Stomach (tissue), 9 donors: ENCODE measurements around the gene GABARAP. TPM values are rescaled to one million over a fixed set of nuclear protein-coding genes. Genes with fewer than 3 reads are reported as not detected.

Source experiments
- DNase-seq, 2 donors: peaks; one replicate each; pipeline versions ENCODE4 v3.0.0 to v3.0.0-alpha.2; 2013 to 2019
- H3K27ac ChIP-seq, 5 donors: fragments of 200-600 bp in 4 of 5; sonication (generic) in 4 of 5; one replicate each; pipeline ENCODE4 v1.5.1; 2013 to 2019; ENCODE audit warnings: mild to moderate bottlenecking in 1 of 5, moderate library complexity in 1 of 5
- H3K27me3 ChIP-seq, 3 donors: fragments of 200-600 bp; sonication (generic); one replicate each; pipeline ENCODE4 v1.5.1; 2017 to 2019; ENCODE audit warnings: mixed run types in 1 of 3
- H3K36me3 ChIP-seq, 4 donors: fragments of 200-600 bp; sonication (generic); 1 replicate in 3 of 4; 2 replicates in 1 of 4; pipeline ENCODE4 v1.5.1; 2016 to 2019
- H3K4me1 ChIP-seq, 4 donors: fragments of 200-600 bp; sonication (generic); one replicate each; pipeline ENCODE4 v1.5.1; 2016 to 2019
- H3K4me3 ChIP-seq, 4 donors: fragments of 200-600 bp; sonication (generic) in 3 of 4; one replicate each; pipeline ENCODE4 v1.5.1; 2016 to 2019; ENCODE audit warnings: mild to moderate bottlenecking in 1 of 4
- H3K9me3 ChIP-seq, 4 donors: fragments of 200-600 bp; sonication (generic); one replicate each; pipeline ENCODE4 v1.5.1; 2016 to 2019
- EP300 ChIP-seq: sonication (generic); formaldehyde crosslinking; IDR thresholded peaks from one replicate; pipeline ENCODE4 v1.6.1; 2017; ENCODE audit warnings: antibody characterized with exemption
- POLR2A ChIP-seq, 4 donors: fragments of 450-650 bp; IDR thresholded peaks; one replicate each; pipeline ENCODE4 v1.6.1; 2016; ENCODE audit warnings: antibody characterized with exemption in 4 of 4, control low read depth in 2 of 4, mild to moderate bottlenecking in 1 of 4, moderate library complexity in 1 of 4
- POLR2AphosphoS5 ChIP-seq, 3 donors: sonication (generic); formaldehyde crosslinking; IDR thresholded peaks; one replicate each; pipeline ENCODE4 v1.6.1; 2016; ENCODE audit warnings: antibody characterized with exemption in 3 of 3
- WGBS, 5 donors: extraction: QIAGEN DNeasy Blood & Tissue Kit in 3 of 5; methylation state at CpG; one replicate each; pipeline versions ENCODE4 v1.1.5 to v1.1.7; 2013 to 2018; 5-methylcytosine and 5-hydroxymethylcytosine counted together
- intact Hi-C: fragments of 100-400 bp; cut with DNase I; formaldehyde crosslinking; loops from one replicate; pipeline ENCODE4 v1.15.1; 2023; ENCODE audit warnings: low total_unique reads
- polyA plus RNA-seq, 3 donors: library from polyadenylated mRNA; stranded (reverse); fragments of 200-250 nt; gene quantifications; one replicate each; pipeline ENCODE4 v1.2.3, GENCODE V29; 2013
- small RNA-seq, 4 donors: library from RNA; depleted of rRNA; stranded (forward); fragments of <200 nt; gene quantifications; one replicate each; pipeline ENCODE3, GENCODE V24; 2016
- total RNA-seq, 5 donors: library from RNA; depleted of rRNA; stranded (reverse); fragments of >200 nt; gene quantifications; one replicate each; pipeline versions ENCODE4 v1.1.0 to v1.2.3, GENCODE V29; 2014 to 2016
- TF ChIP-seq, protein P1 (sequence below), 7 experiments: fragments of 450-650 bp in 4 of 7; fragments of 200-600 bp in 3 of 7; sonication (generic) in 3 of 7; IDR thresholded peaks; one replicate each; pipeline ENCODE4 v1.5.1; 2016 to 2019; ENCODE audit warnings: antibody characterized with exemption in 7 of 7, control low read depth in 2 of 7, mild to moderate bottlenecking in 1 of 7
- donor health status: healthy with polysubstance abuse.
- donor health status: Bipolar disorder and iron deficiency.
- donor health status: healthy.

The GABARAP gene
- total and polyA plus RNA-seq, 8 donors: 111 to 1,252 (median 404) TPM

DNA sequence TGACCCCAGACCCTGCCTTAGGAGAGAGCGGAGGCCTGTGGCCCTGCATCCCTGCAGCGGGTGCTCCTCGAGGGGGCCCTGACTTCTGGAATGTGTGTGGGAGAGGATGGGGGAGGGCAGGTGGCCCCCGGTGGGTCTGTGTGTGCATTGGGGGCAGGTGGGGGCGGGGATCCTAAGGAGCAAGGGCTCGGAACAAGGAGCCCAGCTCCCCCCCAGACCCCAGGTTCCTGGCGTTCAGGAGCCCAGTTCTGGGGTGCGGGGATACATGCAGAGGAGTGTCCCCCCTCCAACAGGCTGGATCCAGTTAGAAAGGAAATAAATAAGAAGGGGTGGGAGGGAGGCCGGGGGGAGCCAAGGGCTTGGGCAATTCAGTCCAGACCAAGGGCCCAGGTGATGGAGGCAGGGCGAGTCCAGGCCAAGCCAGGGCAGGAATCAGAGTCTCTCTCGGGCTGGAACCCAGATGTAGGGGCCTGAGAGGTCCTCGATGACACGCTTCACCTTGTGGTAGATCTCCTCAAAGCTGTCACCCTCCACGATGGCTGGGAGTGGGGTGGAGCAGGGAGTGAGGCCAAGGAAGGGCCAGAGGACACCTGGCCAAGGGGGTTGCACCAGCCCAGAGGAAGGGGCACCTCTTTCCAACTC lies 51.9 kb downstream of the GABARAP start:
- Histone ChIP-seq H3K4me1 (no peaks in the 10 kb centered on the region), H3K4me3 (no peak overlapping the region), H3K27me3 (no peaks in the 10 kb centered on the region), H3K27ac (no peak overlapping the region), H3K9me3 (no peaks in the 10 kb centered on the region), H3K36me3 (peaks cover 8 to 55% (median 50%) of the 10 kb centered on the region in 4 donors)
- WGBS, 5 donors: 84 to 93% (median 90%) methylated on average over 14 of the region's 14 CpGs
- intact Hi-C loops: no loop called here
- TF ChIP-seq, protein P1, sequence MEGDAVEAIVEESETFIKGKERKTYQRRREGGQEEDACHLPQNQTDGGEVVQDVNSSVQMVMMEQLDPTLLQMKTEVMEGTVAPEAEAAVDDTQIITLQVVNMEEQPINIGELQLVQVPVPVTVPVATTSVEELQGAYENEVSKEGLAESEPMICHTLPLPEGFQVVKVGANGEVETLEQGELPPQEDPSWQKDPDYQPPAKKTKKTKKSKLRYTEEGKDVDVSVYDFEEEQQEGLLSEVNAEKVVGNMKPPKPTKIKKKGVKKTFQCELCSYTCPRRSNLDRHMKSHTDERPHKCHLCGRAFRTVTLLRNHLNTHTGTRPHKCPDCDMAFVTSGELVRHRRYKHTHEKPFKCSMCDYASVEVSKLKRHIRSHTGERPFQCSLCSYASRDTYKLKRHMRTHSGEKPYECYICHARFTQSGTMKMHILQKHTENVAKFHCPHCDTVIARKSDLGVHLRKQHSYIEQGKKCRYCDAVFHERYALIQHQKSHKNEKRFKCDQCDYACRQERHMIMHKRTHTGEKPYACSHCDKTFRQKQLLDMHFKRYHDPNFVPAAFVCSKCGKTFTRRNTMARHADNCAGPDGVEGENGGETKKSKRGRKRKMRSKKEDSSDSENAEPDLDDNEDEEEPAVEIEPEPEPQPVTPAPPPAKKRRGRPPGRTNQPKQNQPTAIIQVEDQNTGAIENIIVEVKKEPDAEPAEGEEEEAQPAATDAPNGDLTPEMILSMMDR (IDR thresholded peaks at IDR 0.05): no peak
- TF ChIP-seq EP300 (no peak), POLR2AphosphoS5 (IDR thresholded peaks at IDR 0.05) (no peak), POLR2A (IDR thresholded peaks at IDR 0.05) (no peak)
- DNase-seq: no peak

Small RNA genes lying within 50 kb of the gene (small RNA-seq; reads per million reads assigned to genes)
- 0 reads per million in 4 donors for gene AC120057.4
- 5.0 to 14.9 (median 13.2) reads per million in 4 donors for gene MIR324
- gene RF00019: 0 reads per million in 4 donors

Other genes with a start within 250 kb of the GABARAP start
Only the 30 nearest of the 36 such genes appear.
- gene SLC16A13, start 206.4 kb downstream of the GABARAP start, total RNA-seq: 1 to 10 TPM in 1 of 5 donors, not detected in 4; 2.9 TPM
- gene SLC16A13, start 206.4 kb downstream of the GABARAP start, polyA plus RNA-seq: 1 to 10 TPM in 1 of 3 donors, under 1 TPM in 1, not detected in 1; 0.56 to 1.4 TPM
- gene SLC16A11, start 198.4 kb downstream of the GABARAP start, total RNA-seq: not detected
- 1 to 10 TPM in 2 of 3 donors, under 1 TPM in 1; 0.68 to 3.7 (median 2.3) TPM for gene SLC16A11, start 198.4 kb downstream of the GABARAP start, polyA plus RNA-seq
- 1 to 10 TPM in 2 of 5 donors, not detected in 3; 1.2 to 4.8 TPM for gene CLEC10A, start 162.2 kb downstream of the GABARAP start, total RNA-seq
- 1 to 10 TPM in 2 of 3 donors, under 1 TPM in 1; 0.75 to 6.6 (median 2.2) TPM for gene CLEC10A, start 162.2 kb downstream of the GABARAP start, polyA plus RNA-seq
- 1 to 10 TPM in 2 of 5 donors, not detected in 3; 1.4 to 2.2 TPM for gene ASGR2, start 127.6 kb downstream of the GABARAP start, total RNA-seq
- gene ASGR2, start 127.6 kb downstream of the GABARAP start, polyA plus RNA-seq: under 1 TPM in 1 of 3 donors, not detected in 2; 0.73 TPM
- under 1 TPM in 2 of 5 donors, not detected in 3; 0.87 to 0.92 TPM for gene ASGR1, start 63.1 kb downstream of the GABARAP start, total RNA-seq
- gene ASGR1, start 63.1 kb downstream of the GABARAP start, polyA plus RNA-seq: 1 to 10 TPM; 1.9 to 6.0 (median 2.5) TPM
- 10 to 100 TPM in 3 of 5 donors, 1 to 10 TPM in 2; 3.2 to 26.3 (median 10.6) TPM for gene DLG4, start 22.6 kb downstream of the GABARAP start, total RNA-seq
- 10 to 100 TPM in 1 of 3 donors, 1 to 10 TPM in 2; 5.8 to 11.5 (median 7.0) TPM for gene DLG4, start 22.6 kb downstream of the GABARAP start, polyA plus RNA-seq
- gene ACADVL, start 22.5 kb downstream of the GABARAP start, total RNA-seq: 1,000 to 10,000 TPM in 3 of 5 donors, 100 to 1,000 TPM in 2; 348 to 3,058 (median 1,195) TPM
- gene ACADVL, start 22.5 kb downstream of the GABARAP start, polyA plus RNA-seq: 100 to 1,000 TPM; 651 to 783 (median 654) TPM
- gene DVL2, start 7.9 kb downstream of the GABARAP start, total RNA-seq: 100 to 1,000 TPM in 1 of 5 donors, 10 to 100 TPM in 4; 16.9 to 114 (median 19.7) TPM
- gene DVL2, start 7.9 kb downstream of the GABARAP start, polyA plus RNA-seq: 10 to 100 TPM; 12.1 to 14.5 (median 14.5) TPM
- gene PHF23, start 3.0 kb downstream of the GABARAP start, total RNA-seq: 10 to 100 TPM in 3 of 5 donors, 1 to 10 TPM in 2; 5.2 to 26.2 (median 14.0) TPM
- gene PHF23, start 3.0 kb downstream of the GABARAP start, polyA plus RNA-seq: 10 to 100 TPM; 21.3 to 27.2 (median 21.5) TPM
- 10 to 100 TPM; 23.9 to 82.8 (median 54.0) TPM for gene CTDNEP1, start 9.3 kb upstream of the GABARAP start, total RNA-seq
- 10 to 100 TPM; 71.8 to 85.1 (median 75.9) TPM for gene CTDNEP1, start 9.3 kb upstream of the GABARAP start, polyA plus RNA-seq
- 10 to 100 TPM in 3 of 5 donors, 1 to 10 TPM in 1, not detected in 1; 8.4 to 19.5 (median 13.6) TPM for gene ELP5, start 9.8 kb upstream of the GABARAP start, total RNA-seq
- gene ELP5, start 9.8 kb upstream of the GABARAP start, polyA plus RNA-seq: 10 to 100 TPM; 24.4 to 45.2 (median 28.5) TPM
- 100 to 1,000 TPM in 1 of 5 donors, 10 to 100 TPM in 2, 1 to 10 TPM in 2; 1.8 to 829 (median 17.4) TPM for gene CLDN7, start 20.0 kb upstream of the GABARAP start, total RNA-seq
- 100 to 1,000 TPM in 1 of 3 donors, 1 to 10 TPM in 2; 3.1 to 114 (median 9.9) TPM for gene CLDN7, start 20.0 kb upstream of the GABARAP start, polyA plus RNA-seq
- gene SLC2A4, start 39.3 kb upstream of the GABARAP start, total RNA-seq: 10 to 100 TPM in 2 of 5 donors, 1 to 10 TPM in 3; 3.5 to 26.6 (median 7.0) TPM
- 10 to 100 TPM in 1 of 3 donors, 1 to 10 TPM in 1, under 1 TPM in 1; 0.92 to 15.9 (median 1.4) TPM for gene SLC2A4, start 39.3 kb upstream of the GABARAP start, polyA plus RNA-seq
- 10 to 100 TPM in 1 of 5 donors, 1 to 10 TPM in 1, under 1 TPM in 2, not detected in 1; 0.43 to 72.4 (median 1.1) TPM for gene YBX2, start 52.2 kb upstream of the GABARAP start, total RNA-seq
- gene YBX2, start 52.2 kb upstream of the GABARAP start, polyA plus RNA-seq: 1 to 10 TPM; 1.2 to 6.5 (median 1.8) TPM
- gene EIF5A, start 65.2 kb upstream of the GABARAP start, total RNA-seq: 100 to 1,000 TPM in 4 of 5 donors, 10 to 100 TPM in 1; 86.9 to 189 (median 137) TPM
- 100 to 1,000 TPM; 341 to 438 (median 394) TPM for gene EIF5A, start 65.2 kb upstream of the GABARAP start, polyA plus RNA-seq
- gene GPS2, start 72.9 kb upstream of the GABARAP start, total RNA-seq: 10 to 100 TPM; 23.9 to 91.6 (median 55.9) TPM
- 10 to 100 TPM; 74.3 to 84.9 (median 79.7) TPM for gene GPS2, start 72.9 kb upstream of the GABARAP start, polyA plus RNA-seq
- 10 to 100 TPM; 17.8 to 84.0 (median 36.4) TPM for gene NEURL4, start 86.9 kb upstream of the GABARAP start, total RNA-seq
- gene NEURL4, start 86.9 kb upstream of the GABARAP start, polyA plus RNA-seq: 10 to 100 TPM in 2 of 3 donors, 1 to 10 TPM in 1; 6.9 to 22.2 (median 15.6) TPM
- gene ACAP1, start 94.1 kb upstream of the GABARAP start, total RNA-seq: 10 to 100 TPM in 4 of 5 donors, 1 to 10 TPM in 1; 8.3 to 33.3 (median 14.7) TPM
- 1 to 10 TPM; 4.4 to 6.4 (median 6.2) TPM for gene ACAP1, start 94.1 kb upstream of the GABARAP start, polyA plus RNA-seq
- 10 to 100 TPM in 1 of 5 donors, 1 to 10 TPM in 3, under 1 TPM in 1; 0.58 to 11.0 (median 3.5) TPM for gene KCTD11, start 109.7 kb upstream of the GABARAP start, total RNA-seq
- 10 to 100 TPM in 1 of 3 donors, 1 to 10 TPM in 2; 8.9 to 14.1 (median 9.4) TPM for gene KCTD11, start 109.7 kb upstream of the GABARAP start, polyA plus RNA-seq
- not detected for gene TMEM95, start 112.7 kb upstream of the GABARAP start, total RNA-seq
- gene TMEM95, start 112.7 kb upstream of the GABARAP start, polyA plus RNA-seq: not detected
- gene TNK1, start 138.6 kb upstream of the GABARAP start, total RNA-seq: 10 to 100 TPM in 3 of 5 donors, 1 to 10 TPM in 2; 5.7 to 37.1 (median 22.2) TPM
- gene TNK1, start 138.6 kb upstream of the GABARAP start, polyA plus RNA-seq: 10 to 100 TPM in 1 of 3 donors, 1 to 10 TPM in 2; 6.0 to 12.1 (median 7.8) TPM
- gene PLSCR3, start 152.1 kb upstream of the GABARAP start, total RNA-seq: 100 to 1,000 TPM in 1 of 5 donors, 10 to 100 TPM in 2, 1 to 10 TPM in 1, not detected in 1; 7.9 to 101 (median 29.6) TPM
- 10 to 100 TPM; 21.9 to 27.1 (median 24.4) TPM for gene PLSCR3, start 152.1 kb upstream of the GABARAP start, polyA plus RNA-seq
- gene TMEM256, start 161.6 kb upstream of the GABARAP start, total RNA-seq: 100 to 1,000 TPM in 2 of 5 donors, 10 to 100 TPM in 2, not detected in 1; 39.8 to 347 (median 161) TPM
- gene TMEM256, start 161.6 kb upstream of the GABARAP start, polyA plus RNA-seq: 100 to 1,000 TPM; 189 to 282 (median 279) TPM
- gene NLGN2, start 165.4 kb upstream of the GABARAP start, total RNA-seq: 10 to 100 TPM in 3 of 5 donors, 1 to 10 TPM in 2; 4.6 to 42.0 (median 13.8) TPM
- gene NLGN2, start 165.4 kb upstream of the GABARAP start, polyA plus RNA-seq: 1 to 10 TPM; 1.7 to 7.9 (median 1.8) TPM
- not detected for gene SPEM1, start 177.9 kb upstream of the GABARAP start, total RNA-seq
- under 1 TPM in 1 of 3 donors, not detected in 2; 0.20 TPM for gene SPEM1, start 177.9 kb upstream of the GABARAP start, polyA plus RNA-seq
- not detected for gene SPEM2, start 183.2 kb upstream of the GABARAP start, total RNA-seq
- gene SPEM2, start 183.2 kb upstream of the GABARAP start, polyA plus RNA-seq: not detected
- gene SPEM3, start 186.4 kb upstream of the GABARAP start, total RNA-seq: not detected
- not detected for gene SPEM3, start 186.4 kb upstream of the GABARAP start, polyA plus RNA-seq
- gene TMEM102, start 193.0 kb upstream of the GABARAP start, total RNA-seq: 10 to 100 TPM in 2 of 5 donors, 1 to 10 TPM in 2, not detected in 1; 1.3 to 48.4 (median 9.0) TPM
- gene TMEM102, start 193.0 kb upstream of the GABARAP start, polyA plus RNA-seq: 1 to 10 TPM; 4.5 to 7.9 (median 6.4) TPM
- gene FGF11, start 197.1 kb upstream of the GABARAP start, total RNA-seq: 10 to 100 TPM in 1 of 5 donors, under 1 TPM in 1, not detected in 3; 0.37 to 15.6 TPM
- 1 to 10 TPM in 1 of 3 donors, under 1 TPM in 1, not detected in 1; 0.50 to 2.9 TPM for gene FGF11, start 197.1 kb upstream of the GABARAP start, polyA plus RNA-seq
- gene CHRNB1, start 202.6 kb upstream of the GABARAP start, total RNA-seq: 1 to 10 TPM in 3 of 5 donors, not detected in 2; 1.8 to 6.4 (median 4.2) TPM
- gene CHRNB1, start 202.6 kb upstream of the GABARAP start, polyA plus RNA-seq: 10 to 100 TPM in 2 of 3 donors, 1 to 10 TPM in 1; 9.2 to 12.0 (median 10.7) TPM